ENCODE data around the gene CASKIN1. TPM values are rescaled to one million over a fixed set of nuclear protein-coding genes. Genes with fewer than 3 reads are reported as not detected.

The CASKIN1 gene
- total RNA-seq, 1 experiment from 2014 or later, result 7.9 TPM

DNA sequence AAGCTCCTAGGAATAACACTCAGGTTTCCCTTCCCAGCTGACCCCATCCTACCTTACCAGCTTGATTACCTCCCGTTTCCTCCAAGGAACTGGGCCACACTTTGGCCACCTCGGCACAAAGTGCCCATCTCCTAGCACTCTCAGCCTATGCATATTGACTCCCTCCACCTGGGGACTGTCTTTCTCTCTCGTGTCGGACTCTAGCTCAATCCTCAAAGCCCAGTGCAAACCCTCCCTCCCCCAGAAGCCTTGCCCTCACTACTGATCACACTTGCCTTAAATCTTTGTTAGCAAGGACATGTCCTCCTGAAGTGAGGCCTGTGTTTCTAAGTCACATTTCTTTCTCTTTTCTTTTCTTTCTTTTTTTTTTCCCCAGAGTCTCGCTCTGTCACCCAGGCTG lies 50.6 kb downstream of the CASKIN1 start:
- Histone ChIP-seq H4K20me1 (ENCODE audit: control insufficient read depth, insufficient read depth, insufficient read length) (no peaks in the 10 kb centered on the region), H3K79me1 (ENCODE audit: insufficient read depth, low read depth, low read length, poor library complexity, severe bottlenecking) (no peaks in the 10 kb centered on the region), H2BK120ac (ENCODE audit: low read depth, low read length, poor library complexity, severe bottlenecking) (no peak overlapping the region), H3K56ac (ENCODE audit: insufficient read length, low read depth, low read length) (no peak overlapping the region), H2BK15ac (ENCODE audit: low read depth, low read length) (no peak overlapping the region), H3K27ac (ENCODE audit: insufficient read length, low read depth, low read length) (no peak overlapping the region), H2BK12ac (ENCODE audit: insufficient read length, low read depth, low read length) (no peak overlapping the region), H3K14ac (ENCODE audit: insufficient read depth, low read length) (no peak overlapping the region; the same call in 1 of the 2 replicates), H3K23me2 (ENCODE audit: insufficient read length, low read depth, low read length, poor library complexity, severe bottlenecking) (peaks cover 10% of the 10 kb centered on the region), H4K8ac (replicated peaks; ENCODE audit: insufficient read length, low read depth, low read length) (no peak overlapping the region), H3K18ac (ENCODE audit: insufficient read length, low read depth, low read length) (no peak overlapping the region), H4K5ac (ENCODE audit: insufficient read length, low read depth, low read length) (no peak overlapping the region), H3T11ph (ENCODE audit: low read length) (no peak overlapping the region), H2BK5ac (ENCODE audit: insufficient read length, low read length) (no peak overlapping the region), H3K4ac (ENCODE audit: low read depth, low read length) (no peak overlapping the region), H3K79me2 (ENCODE audit: insufficient read depth, low read length) (no peaks in the 10 kb centered on the region), H3K23ac (ENCODE audit: insufficient read length, low read depth, low read length) (no peak overlapping the region), H3K27me3 (ENCODE audit: insufficient read depth, low read length) (no peaks in the 10 kb centered on the region), H4K91ac (ENCODE audit: insufficient read length, low read depth, low read length) (no peak overlapping the region), H3K4me2 (ENCODE audit: insufficient read depth, insufficient read length, low read length) (no peak overlapping the region), H2BK20ac (ENCODE audit: low read depth, low read length, poor library complexity, severe bottlenecking) (no peak overlapping the region), H3K4me1 (ENCODE audit: insufficient read depth, low read length) (peaks cover 3% of the 10 kb centered on the region; the same call in 1 of the 2 replicates), H3K9ac (ENCODE audit: extremely low read depth, insufficient read length, low read length) (no peak overlapping the region), H3K9me3 (ENCODE audit: control insufficient read depth, low read depth, low read length) (no peaks in the 10 kb centered on the region), H2AFZ (ENCODE audit: low read length) (no peak overlapping the region), H2AK5ac (ENCODE audit: insufficient read length, low read length) (no peak overlapping the region)
- peaks cover 13 to 16% of the 10 kb centered on the region in 2 experiments for H3K4me1 Mint-ChIP-seq
- H3K27me3 Mint-ChIP-seq (ENCODE audit: low read depth), result peaks cover 35% of the 10 kb centered on the region
- no peak overlapping the region for H3K27ac Mint-ChIP-seq
- H3K36me3 Mint-ChIP-seq (ENCODE audit: insufficient read depth in 1 of 3, low read depth in 3 of 3), result no peaks in the 10 kb centered on the region
- H3K9me3 Mint-ChIP-seq, result no peaks in the 10 kb centered on the region
- H3K4me3 Mint-ChIP-seq, result 0 out of 5 replicates have a peak overlapping the region, but pooled peaks of 1 of the 2 experiments have one; percentile 1
- DNase-seq, result no peak
- TF ChIP-seq, protein P1, sequence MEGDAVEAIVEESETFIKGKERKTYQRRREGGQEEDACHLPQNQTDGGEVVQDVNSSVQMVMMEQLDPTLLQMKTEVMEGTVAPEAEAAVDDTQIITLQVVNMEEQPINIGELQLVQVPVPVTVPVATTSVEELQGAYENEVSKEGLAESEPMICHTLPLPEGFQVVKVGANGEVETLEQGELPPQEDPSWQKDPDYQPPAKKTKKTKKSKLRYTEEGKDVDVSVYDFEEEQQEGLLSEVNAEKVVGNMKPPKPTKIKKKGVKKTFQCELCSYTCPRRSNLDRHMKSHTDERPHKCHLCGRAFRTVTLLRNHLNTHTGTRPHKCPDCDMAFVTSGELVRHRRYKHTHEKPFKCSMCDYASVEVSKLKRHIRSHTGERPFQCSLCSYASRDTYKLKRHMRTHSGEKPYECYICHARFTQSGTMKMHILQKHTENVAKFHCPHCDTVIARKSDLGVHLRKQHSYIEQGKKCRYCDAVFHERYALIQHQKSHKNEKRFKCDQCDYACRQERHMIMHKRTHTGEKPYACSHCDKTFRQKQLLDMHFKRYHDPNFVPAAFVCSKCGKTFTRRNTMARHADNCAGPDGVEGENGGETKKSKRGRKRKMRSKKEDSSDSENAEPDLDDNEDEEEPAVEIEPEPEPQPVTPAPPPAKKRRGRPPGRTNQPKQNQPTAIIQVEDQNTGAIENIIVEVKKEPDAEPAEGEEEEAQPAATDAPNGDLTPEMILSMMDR (conservative IDR thresholded peaks at IDR 0.05), result no peak
- no CpG with 5 or more reads among the region's 5 CpGs for WGBS (ENCODE audit: extremely low coverage, insufficient read length, low lambda C conversion rate)

Measured in H9 (cell line).